CD4-positive, alpha-beta T cell treated with Interferon alpha-2 for 1 hour (primary cell): ENCODE data around the gene GPR141.

Experiments
- DNase-seq, 2 donors: peaks; one replicate each; pipeline ENCODE4 v3.0.0-alpha.2; 2020 to 2022

GPR141 gene

GRCh38 chr7:37786741-37787569, 103.4 kb downstream of the GPR141 start:
- peak in 1 of 2 donors; percentile 8 for DNase-seq
